ENCODE measurements around the gene MYO5B.
A peak's percentile ranks its signal among the peaks of the same experiment; 100 is the strongest.
"Not testable (repeated sequence)": the region's sequence is repeated elsewhere in the genome, so short reads cannot be mapped to it uniquely, and the experiment has no call there.

Gene MYO5B

GRCh38 chr18:50194631-50195532, at the start of gene MYO5B:
Gene MYO5B (minus strand): TSS chr18:50195147. CDS start chr18:50194793, 354 bp downstream.
- H3K27ac ChIP-seq, result peak within 1 kb of the TSS; percentile 81
- TF ChIP-seq CTCF (conservative IDR thresholded peaks at IDR 0.05), result peak; percentile 95

- not testable (repeated sequence) for H3K27ac ChIP-seq
Measured at GRCh38 chr18:50241768-50242167, 46.8 kb upstream of the MYO5B start.

DNA sequence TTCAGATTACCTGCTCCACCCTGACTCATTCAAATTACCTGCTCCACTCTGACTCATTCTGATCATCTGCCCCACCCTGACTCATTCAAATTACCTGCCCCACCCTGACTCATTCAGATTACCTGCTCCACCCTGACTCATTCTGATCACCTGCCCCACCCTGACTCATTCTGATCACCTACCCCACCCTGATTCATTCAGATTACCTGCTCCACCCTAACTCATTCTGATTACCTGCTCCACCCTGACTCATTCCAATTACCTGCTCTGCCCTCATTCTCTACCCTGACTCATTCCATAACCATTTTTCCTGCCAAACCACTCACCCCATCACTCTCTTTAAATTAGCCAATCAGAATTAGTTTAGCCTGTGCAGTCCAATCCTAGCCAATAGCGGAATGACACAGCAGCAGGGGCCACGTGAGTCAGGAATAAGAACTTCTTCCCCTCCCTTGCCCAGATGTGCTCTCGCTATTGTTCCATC, 45.2 kb upstream of the MYO5B start:
- H3K27ac ChIP-seq, result no peak overlapping the region
- TF ChIP-seq CTCF (conservative IDR thresholded peaks at IDR 0.05), result no peak

DNA sequence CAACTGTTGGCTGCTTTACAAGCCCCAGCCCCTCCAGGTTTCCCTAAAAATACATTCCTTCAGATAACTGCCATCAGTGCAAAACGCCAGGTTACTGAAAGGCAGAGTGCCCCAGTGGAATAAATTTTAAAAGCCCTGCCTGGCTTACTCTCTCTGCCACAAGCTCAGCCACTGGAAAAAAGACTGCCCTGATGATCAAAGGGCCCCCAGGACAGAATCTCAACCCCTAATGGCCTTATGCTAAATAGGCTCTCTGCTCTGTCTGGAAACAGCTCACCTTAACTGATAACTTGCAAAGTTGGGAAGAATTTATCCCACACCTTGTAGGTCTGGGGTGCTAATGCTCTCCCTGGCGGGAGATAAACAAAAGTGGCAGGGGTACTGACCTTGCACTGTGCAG, 37.5 kb upstream of the MYO5B start:
- H3K27ac ChIP-seq, result no peak overlapping the region

GRCh38 chr18:50231621-50232020, 36.7 kb upstream of the MYO5B start:
- no peak overlapping the region for H3K27ac ChIP-seq

More for the DNA sequence above, 37.5 kb upstream of the MYO5B start:
- TF ChIP-seq CTCF (conservative IDR thresholded peaks at IDR 0.05), result no peak

GRCh38 chr18:50220249-50220648, 25.3 kb upstream of the MYO5B start:
- H3K27ac ChIP-seq, result not testable (repeated sequence)

More at GRCh38 chr18:50231621-50232020, 36.7 kb upstream of the MYO5B start:
- no peak for TF ChIP-seq CTCF (conservative IDR thresholded peaks at IDR 0.05)

DNA sequence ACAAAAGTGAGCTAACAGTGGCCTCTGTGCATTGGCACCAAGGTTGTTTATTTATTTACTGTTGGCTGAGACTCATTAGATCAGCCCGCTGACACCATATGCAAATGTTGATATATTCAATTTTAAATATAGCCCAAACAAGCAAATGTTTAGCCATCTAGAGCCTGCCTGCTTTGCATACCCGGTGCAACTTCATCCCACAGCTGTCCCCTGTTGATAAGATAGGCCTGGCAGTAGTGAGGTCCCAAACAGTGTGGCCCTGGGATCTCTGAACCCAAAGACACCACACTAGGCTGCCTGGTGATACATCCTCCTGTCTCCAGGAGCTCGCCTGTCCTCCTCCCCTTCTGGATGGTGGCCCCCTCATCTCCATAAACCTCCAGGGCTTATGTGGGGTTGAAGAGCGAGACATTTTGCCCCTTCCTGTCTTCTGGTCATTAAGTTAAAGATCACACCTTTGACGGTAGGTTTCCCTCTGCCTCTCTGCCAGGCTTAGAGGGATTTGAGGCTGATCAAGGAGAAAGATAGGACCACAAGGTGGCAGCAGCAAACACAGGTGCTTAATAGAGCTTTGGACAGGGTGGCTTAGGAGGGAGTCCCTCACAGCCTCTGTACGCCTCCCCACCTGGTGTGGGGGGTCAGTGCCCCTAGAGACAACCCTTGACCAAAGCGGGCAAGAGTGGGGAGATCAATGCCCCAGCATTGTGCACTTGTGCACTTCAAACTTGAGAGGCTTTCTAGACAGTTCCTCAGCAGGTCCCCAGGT, 23.7 kb upstream of the MYO5B start:
- no peak overlapping the region for H3K27ac ChIP-seq
- TF ChIP-seq CTCF (conservative IDR thresholded peaks at IDR 0.05), result peak; percentile 75

DNA sequence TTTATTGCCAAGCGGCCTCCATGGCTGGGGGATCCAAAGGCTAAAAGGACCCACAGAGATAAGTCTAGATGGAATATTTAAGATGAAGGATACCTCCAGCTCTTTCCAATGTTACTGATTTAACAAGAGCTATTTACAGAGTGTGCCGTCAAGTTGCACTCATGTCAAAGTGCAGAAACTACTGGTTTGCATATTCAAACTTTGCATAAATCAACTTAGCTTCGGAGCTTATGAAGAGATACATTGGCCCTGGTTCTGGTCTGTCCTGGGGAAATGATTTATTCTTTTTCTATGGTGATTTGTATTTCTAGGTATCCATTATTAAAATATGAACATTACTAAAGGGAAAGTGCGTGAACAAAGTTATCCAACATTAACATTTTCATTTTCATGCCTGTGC, 14.4 kb upstream of the MYO5B start:
- no peak for TF ChIP-seq CTCF (conservative IDR thresholded peaks at IDR 0.05)
- no peak overlapping the region for H3K27ac ChIP-seq

Data from VCaP (cell line).